Lung microvascular endothelial cell (primary cell): ENCODE data around the gene PRDM5. TPM values are rescaled to one million over a fixed set of nuclear protein-coding genes. Genes with fewer than 3 reads are reported as not detected.
"Not testable (repeated sequence)": the region's sequence is repeated elsewhere in the genome, so short reads cannot be mapped to it uniquely, and the experiment has no call there.

ENCODE experiments used
- DNase-seq, 2 donors: peaks; one replicate each; pipeline versions ENCODE4 v3.0.0 to v3.0.0-alpha.2; 2010; ENCODE audit warnings: low read depth in 2 of 2
- total RNA-seq: library from RNA; depleted of rRNA; stranded (reverse); fragments of >200 nt; gene quantifications from 2 replicates; pipeline ENCODE4 v1.2.1, GENCODE V29; 2014

The PRDM5 gene
- total RNA-seq, 1 donor from 2014 or later: 6.2 TPM

- DNase-seq: no peak
Observed at GRCh38 chr4:120760047-120760446, 162.5 kb downstream of the PRDM5 start.

GRCh38 chr4:120755864-120756263, 166.7 kb downstream of the PRDM5 start:
- no peak for DNase-seq

- no peak for DNase-seq
Observed at GRCh38 chr4:120754590-120754989, 167.9 kb downstream of the PRDM5 start.

GRCh38 chr4:120753854-120754253, 168.7 kb downstream of the PRDM5 start:
- peak in 1 of 2 donors; percentile 21 for DNase-seq

GRCh38 chr4:120750152-120750525, 172.4 kb downstream of the PRDM5 start:
- no peak for DNase-seq

- DNase-seq: no peak
Observed at GRCh38 chr4:120749445-120750151, 172.9 kb downstream of the PRDM5 start.

GRCh38 chr4:120741636-120742035, 180.9 kb downstream of the PRDM5 start:
- DNase-seq: not testable (repeated sequence)

GRCh38 chr4:120736312-120736711, 186.2 kb downstream of the PRDM5 start:
- no peak for DNase-seq

- no peak for DNase-seq
Observed at GRCh38 chr4:120733968-120734367, 188.6 kb downstream of the PRDM5 start.

- DNase-seq: no peak
Observed at GRCh38 chr4:120733054-120733453, 189.5 kb downstream of the PRDM5 start.

GRCh38 chr4:120731561-120731960, 191.0 kb downstream of the PRDM5 start:
- DNase-seq: no peak

- no peak for DNase-seq
Observed at GRCh38 chr4:120730777-120731320, 191.7 kb downstream of the PRDM5 start.

- no peak for DNase-seq
Observed at GRCh38 chr4:120728892-120729675, 193.4 kb downstream of the PRDM5 start.

- no peak for DNase-seq
Observed at GRCh38 chr4:120725639-120726580, 196.6 kb downstream of the PRDM5 start.

GRCh38 chr4:120724656-120725055, 197.9 kb downstream of the PRDM5 start:
- DNase-seq: no peak

GRCh38 chr4:120723986-120724385, 198.5 kb downstream of the PRDM5 start:
- no peak for DNase-seq

- no peak for DNase-seq
Observed at GRCh38 chr4:120723105-120723504, 199.4 kb downstream of the PRDM5 start.

- DNase-seq: no peak
Observed at GRCh38 chr4:120722655-120723054, 199.9 kb downstream of the PRDM5 start.

- no peak for DNase-seq
Observed at GRCh38 chr4:120720354-120720934, 202.1 kb downstream of the PRDM5 start.

- peak; percentile 41 to 56 for DNase-seq
Observed at GRCh38 chr4:120718979-120719566, 203.5 kb downstream of the PRDM5 start.

- no peak for DNase-seq
Observed at GRCh38 chr4:120716346-120716745, 206.2 kb downstream of the PRDM5 start.
